WTC11 (cell line): ENCODE results near the gene UBA3. TPM values are rescaled to one million over a fixed set of nuclear protein-coding genes. Genes with fewer than 3 reads are reported as not detected.

ENCODE experiments used
- ATAC-seq: fragments of 200-7000 bp; cut with Tn5 transposase; 2 replicates; pipeline ENCODE4 v1.10.0; 2021; ENCODE audit warnings: mild to moderate bottlenecking, moderate library complexity
- CTCF ChIA-PET: fragments of 300-600 bp; sonication (Branson Sonifier 250); formaldehyde crosslinking; loops from one replicate; lab custom pipeline; 2021; ENCODE audit warnings: antibody characterized with exemption; lab: Charles Lee
- POLR2A ChIA-PET: fragments of 350-600 bp; sonication (Branson Sonifier 250); formaldehyde crosslinking; loops from one replicate; lab custom pipeline; 2021; ENCODE audit warnings: antibody characterized with exemption; lab: Charles Lee
- DNase-seq: peaks from one replicate; pipeline ENCODE4 v3.0.0; 2021; ENCODE audit warnings: low spot score
- H3K27ac Mint-ChIP-seq: 2 replicates; pipeline ENCODE4 v1.8.0; 2021; ENCODE audit warnings: mixed read lengths
- H3K27me3 Mint-ChIP-seq: 2 replicates; pipeline ENCODE4 v1.8.0; 2021; ENCODE audit warnings: low read depth, mild to moderate bottlenecking, moderate library complexity, mixed read lengths
- H3K36me3 Mint-ChIP-seq: 2 replicates; pipeline ENCODE4 v1.8.0; 2021; ENCODE audit warnings: mixed read lengths
- H3K4me1 Mint-ChIP-seq: 2 replicates; pipeline ENCODE4 v1.8.0; 2022; ENCODE audit warnings: mixed read lengths
- H3K4me3 Mint-ChIP-seq: 2 replicates; pipeline ENCODE4 v1.8.0; 2021; ENCODE audit warnings: mild to moderate bottlenecking, moderate library complexity, mixed read lengths
- H3K9me3 Mint-ChIP-seq: 2 replicates; pipeline ENCODE4 v1.8.0; 2021; ENCODE audit warnings: mixed read lengths
- ARID4B ChIP-seq: sonication (generic); formaldehyde crosslinking; IDR thresholded peaks from 2 replicates; pipeline ENCODE4 v1.8.0; 2023; ENCODE audit warnings: missing genetic modification reagents, mild to moderate bottlenecking, borderline replicate concordance
- ATF1 ChIP-seq: sonication (generic); formaldehyde crosslinking; IDR thresholded peaks from 2 replicates; pipeline ENCODE4 v1.8.1; 2023; ENCODE audit warnings: mild to moderate bottlenecking, moderate library complexity, missing genetic modification reagents
- ATF2 ChIP-seq: sonication (generic); formaldehyde crosslinking; IDR thresholded peaks from 2 replicates; pipeline ENCODE4 v1.8.1; 2022; ENCODE audit warnings: low read depth, missing genetic modification reagents, borderline replicate concordance
- CBFB ChIP-seq: sonication (generic); formaldehyde crosslinking; IDR thresholded peaks from 2 replicates; pipeline ENCODE4 v1.8.1; 2022; ENCODE audit warnings: mild to moderate bottlenecking, low read depth, missing genetic modification reagents
- E2F5 ChIP-seq: sonication (generic); formaldehyde crosslinking; IDR thresholded peaks from 2 replicates; pipeline ENCODE4 v1.8.1; 2022; ENCODE audit warnings: mild to moderate bottlenecking, moderate library complexity, missing genetic modification reagents
- FOXP1 ChIP-seq: sonication (generic); formaldehyde crosslinking; IDR thresholded peaks from 2 replicates; pipeline ENCODE4 v1.8.0; 2022; ENCODE audit warnings: missing genetic modification reagents, mild to moderate bottlenecking, moderate library complexity, borderline replicate concordance
- GABPB1 ChIP-seq: sonication (generic); formaldehyde crosslinking; IDR thresholded peaks from 2 replicates; pipeline ENCODE4 v1.8.1; 2023; ENCODE audit warnings: mild to moderate bottlenecking, missing genetic modification reagents
- MYBL2 ChIP-seq: sonication (generic); formaldehyde crosslinking; IDR thresholded peaks from 2 replicates; pipeline ENCODE4 v1.8.1; 2023; ENCODE audit warnings: mild to moderate bottlenecking, moderate library complexity, missing genetic modification reagents
- NFE2L1 ChIP-seq: sonication (generic); formaldehyde crosslinking; IDR thresholded peaks from 2 replicates; pipeline ENCODE4 v1.8.1; 2023; ENCODE audit warnings: missing genetic modification reagents
- SMAD3 ChIP-seq: sonication (generic); formaldehyde crosslinking; IDR thresholded peaks from 2 replicates; pipeline ENCODE4 v1.8.0; 2022; ENCODE audit warnings: missing genetic modification reagents, mild to moderate bottlenecking, borderline replicate concordance
- STAT6 ChIP-seq: sonication (generic); formaldehyde crosslinking; conservative IDR thresholded peaks from 2 replicates; pipeline ENCODE4 v1.8.1; 2023; ENCODE audit warnings: mild to moderate bottlenecking, low read depth, missing genetic modification reagents, moderate library complexity
- TEAD1 ChIP-seq: sonication (generic); formaldehyde crosslinking; IDR thresholded peaks from 2 replicates; pipeline ENCODE4 v1.8.0; 2022; ENCODE audit warnings: mild to moderate bottlenecking, missing genetic modification reagents
- ZMAT4 ChIP-seq: fragments of 250-450 bp; sonication (Bioruptor Pico); IDR thresholded peaks from 2 replicates; pipeline ENCODE4 v1.9.0; 2021; ENCODE audit warnings: mild to moderate bottlenecking
- ZNF317 ChIP-seq: sonication (generic); formaldehyde crosslinking; IDR thresholded peaks from 2 replicates; pipeline ENCODE4 v1.8.1; 2023; ENCODE audit warnings: low read depth, mild to moderate bottlenecking, moderate library complexity, missing genetic modification reagents, borderline replicate concordance
- ZNF425 ChIP-seq: fragments of 250-450 bp; sonication (Bioruptor Pico); conservative IDR thresholded peaks from 2 replicates; pipeline ENCODE4 v1.9.0; 2021; ENCODE audit warnings: mild to moderate bottlenecking
- total RNA-seq: library from RNA; stranded (reverse); gene quantifications from 3 replicates; pipeline ENCODE4 v1.2.3, GENCODE V29; 2021
- TF ChIP-seq, protein P1 (sequence below): sonication (generic); formaldehyde crosslinking; IDR thresholded peaks from 2 replicates; pipeline ENCODE4 v1.8.1; 2022; ENCODE audit warnings: missing genetic modification reagents, borderline replicate concordance

Gene UBA3
- total RNA-seq, 1 experiment from 2014 or later, result 75.0 TPM

DNA sequence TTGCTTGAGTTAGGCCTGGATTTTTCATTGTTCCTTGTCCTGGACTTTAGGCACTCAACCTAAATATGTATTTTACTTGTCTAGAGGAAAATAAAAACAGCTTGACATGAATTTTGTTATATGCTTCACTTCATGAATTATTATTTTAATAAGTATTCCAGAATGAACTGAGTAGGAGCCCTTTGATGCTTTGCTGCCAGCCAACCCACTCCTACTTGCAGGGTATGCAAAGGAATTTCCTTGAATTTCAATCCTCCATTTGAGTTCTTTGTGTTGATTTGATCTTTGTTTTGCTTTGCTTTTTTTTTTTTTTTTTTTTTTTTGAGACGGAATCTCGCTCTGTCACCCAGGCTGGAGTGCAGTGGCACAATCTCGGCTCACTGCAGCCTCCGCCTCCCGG, 16.1 kb upstream of the UBA3 start:
- CTCF ChIA-PET, result interaction anchor here (0.6 kb wide), 1 partner anchor 115 kb away, joined by 3 read pairs; no protein-coding TSS in a partner anchor
- Mint-ChIP-seq H3K4me1 (peaks cover 43% of the 10 kb centered on the region), H3K4me3 (no peak overlapping the region), H3K36me3 (no peaks in the 10 kb centered on the region)
- TF ChIP-seq ZNF425 (CRISPR knock-in tag) (no peak), ATF2 (CRISPR knock-in tag) (no peak), NFE2L1 (no peak), E2F5 (CRISPR knock-in tag) (no peak), TEAD1 (CRISPR knock-in tag) (no peak), ZMAT4 (CRISPR knock-in tag) (no peak), SMAD3 (CRISPR knock-in tag) (no peak), STAT6 (CRISPR knock-in tag) (no peak), CBFB (no peak), ZNF317 (CRISPR knock-in tag) (no peak), ATF1 (CRISPR knock-in tag) (no peak), GABPB1 (no peak), FOXP1 (CRISPR knock-in tag) (no peak), ARID4B (CRISPR knock-in tag) (no peak), MYBL2 (CRISPR knock-in tag) (no peak)
- TF ChIP-seq, protein P1, sequence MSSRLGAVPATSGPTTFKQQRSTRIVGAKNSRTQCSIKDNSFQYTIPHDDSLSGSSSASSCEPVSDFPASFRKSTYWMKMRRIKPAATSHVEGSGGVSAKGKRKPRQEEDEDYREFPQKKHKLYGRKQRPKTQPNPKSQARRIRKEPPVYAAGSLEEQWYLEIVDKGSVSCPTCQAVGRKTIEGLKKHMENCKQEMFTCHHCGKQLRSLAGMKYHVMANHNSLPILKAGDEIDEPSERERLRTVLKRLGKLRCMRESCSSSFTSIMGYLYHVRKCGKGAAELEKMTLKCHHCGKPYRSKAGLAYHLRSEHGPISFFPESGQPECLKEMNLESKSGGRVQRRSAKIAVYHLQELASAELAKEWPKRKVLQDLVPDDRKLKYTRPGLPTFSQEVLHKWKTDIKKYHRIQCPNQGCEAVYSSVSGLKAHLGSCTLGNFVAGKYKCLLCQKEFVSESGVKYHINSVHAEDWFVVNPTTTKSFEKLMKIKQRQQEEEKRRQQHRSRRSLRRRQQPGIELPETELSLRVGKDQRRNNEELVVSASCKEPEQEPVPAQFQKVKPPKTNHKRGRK (CRISPR knock-in tag), result no peak
- TF ChIP-seq, all 79 proteins: peak for 0
- POLR2A ChIA-PET, result no interaction called here
- DNase-seq (no peak), ATAC-seq (peak; percentile 41; the same call in 1 of the 2 replicates)
- H3K27ac Mint-ChIP-seq, result no peak overlapping the region
- no peaks in the 10 kb centered on the region for H3K27me3 Mint-ChIP-seq
- no peaks in the 10 kb centered on the region for H3K9me3 Mint-ChIP-seq
